K562 (cell line): ENCODE measurements around the gene NPAS3. TPM values are rescaled to one million over a fixed set of nuclear protein-coding genes. Genes with fewer than 3 reads are reported as not detected.

Source experiments
- ATAC-seq: fragments of 200-7000 bp; cut with Tn5 transposase; 3 replicates; pipeline ENCODE4 v1.9.1; 2020; ENCODE audit warnings: moderate library complexity
- BruUV-seq: library from RNA; stranded (reverse); fragments of 400-500 nt; replicated peaks from 2 replicates; lab custom pipeline; 2021; lab: Mats Ljungman, UMichigan
- CTCF ChIA-PET: fragments of 300-600 bp; formaldehyde crosslinking; extraction: SDS; loops from one replicate; lab custom pipeline; 2021; ENCODE audit warnings: low intra/inter-chr PET ratio; lab: Yijun Ruan, JAX
- POLR2A ChIA-PET: fragments of 300-600, 350-650 bp; sonication (Branson Sonifier 250); formaldehyde crosslinking; extraction: SDS; loops from one replicate; lab custom pipeline; 2021; ENCODE audit warnings: antibody characterized with exemption, inconsistent platforms; lab: Yijun Ruan, JAX
- DNase-seq, 4 experiments: peaks; one replicate each; pipeline versions ENCODE4 v3.0.0 to v3.0.0-alpha.2; 2011 to 2018; ENCODE audit warnings: low spot score in 3 of 4, mixed read lengths in 3 of 4; ENCODE audit errors: extremely low read depth in 1 of 4
- FAIRE-seq: peaks from 2 replicates; lab custom pipeline; 2011; peaks lifted over from hg19 to GRCh38; lab: Jason Lieb, UNC
- H2AFZ ChIP-seq: 2 replicates; pipeline ENCODE4 v1.6.0; 2011; ENCODE audit warnings: low read depth, low read length, control low read depth, inconsistent platforms
- H3K27ac ChIP-seq: fragments of 200-600 bp; 3 replicates; pipeline ENCODE4 v1.8.0; 2011; ENCODE audit warnings: low read depth, mild to moderate bottlenecking, control low read depth, inconsistent platforms, low read length, moderate library complexity, mixed read lengths; ENCODE audit errors: extremely low read depth
- H3K27me3 ChIP-seq, 2 experiments: fragments of 300-600 bp in 1 of 2; 2 replicates in 1 of 2; 3 replicates in 1 of 2; pipeline versions ENCODE4 v1.6.0 to v1.8.0; 2011; ENCODE audit warnings: inconsistent platforms in 2 of 2, low read length in 2 of 2, mild to moderate bottlenecking in 1 of 2, mixed read lengths in 1 of 2, moderate library complexity in 1 of 2; ENCODE audit not compliant: control insufficient read depth in 2 of 2, insufficient read depth in 2 of 2
- H3K36me3 ChIP-seq: fragments of 300-600 bp; 3 replicates; pipeline ENCODE4 v1.8.0; 2011; ENCODE audit warnings: mild to moderate bottlenecking, low read length, inconsistent platforms; ENCODE audit not compliant: control insufficient read depth, insufficient read depth
- H3K4me1 ChIP-seq, 2 experiments: fragments of 200-600 bp in 1 of 2; replicated peaks in 1 of 2; 2 replicates in 1 of 2; 3 replicates in 1 of 2; pipeline versions ENCODE4 v1.5.1 to v1.8.0; 2011; ENCODE audit warnings: inconsistent platforms in 2 of 2, low read length in 2 of 2, mild to moderate bottlenecking in 1 of 2, mixed read lengths in 1 of 2, moderate library complexity in 1 of 2; ENCODE audit not compliant: control insufficient read depth in 2 of 2, insufficient read depth in 2 of 2
- H3K4me2 ChIP-seq: 2 replicates; pipeline ENCODE4 v1.6.1; 2011; ENCODE audit warnings: low read length, control low read depth, inconsistent platforms, mixed read lengths; ENCODE audit not compliant: insufficient read depth
- H3K4me3 ChIP-seq: fragments of 200-600 bp; sonication (generic), shearing (Covaris generic); 2 replicates; pipeline ENCODE4 v1.5.1; 2016; ENCODE audit warnings: control low read depth, inconsistent platforms
- H3K79me2 ChIP-seq: fragments of 200-600 bp; 3 replicates; pipeline ENCODE4 v1.8.0; 2011; ENCODE audit warnings: low read length, inconsistent platforms; ENCODE audit not compliant: control insufficient read depth, insufficient read depth
- H3K9ac ChIP-seq, 2 experiments: 2 replicates each; pipeline versions ENCODE4 v1.6.0 to v1.6.1; 2011; ENCODE audit warnings: low read depth in 2 of 2, low read length in 2 of 2, control low read depth in 1 of 2, inconsistent platforms in 1 of 2, mild to moderate bottlenecking in 1 of 2, mixed read lengths in 1 of 2; ENCODE audit not compliant: insufficient read depth in 1 of 2
- H3K9me1 ChIP-seq: one replicate; pipeline ENCODE4 v1.6.0; 2011; ENCODE audit warnings: inconsistent platforms, mild to moderate bottlenecking, low read length, moderate library complexity; ENCODE audit not compliant: control insufficient read depth, insufficient read depth
- H3K9me3 ChIP-seq: replicated peaks from 2 replicates; pipeline ENCODE4 v1.5.1; 2011; ENCODE audit warnings: low read depth, low read length, inconsistent platforms; ENCODE audit not compliant: control insufficient read depth, insufficient read depth
- H4K20me1 ChIP-seq: replicated peaks from 2 replicates; pipeline ENCODE4 v1.6.1; 2011; ENCODE audit warnings: low read length, inconsistent platforms, mixed read lengths; ENCODE audit not compliant: control insufficient read depth, insufficient read depth
- CCNT2 ChIP-seq: IDR thresholded peaks from 2 replicates; pipeline ENCODE4 v1.6.1; 2011; ENCODE audit warnings: borderline replicate concordance, low read depth, mild to moderate bottlenecking, moderate library complexity, mixed read lengths, low read length; ENCODE audit not compliant: insufficient read length; ENCODE audit errors: extremely low read depth
- MGA ChIP-seq: fragments of 450-650 bp; IDR thresholded peaks from 2 replicates; pipeline ENCODE4 v1.6.1; 2016; ENCODE audit warnings: mild to moderate bottlenecking, moderate library complexity
- MTA1 ChIP-seq: fragments of 450-650 bp; IDR thresholded peaks from 2 replicates; pipeline ENCODE4 v1.6.1; 2017; ENCODE audit warnings: borderline replicate concordance
- RERE ChIP-seq: sonication (generic); formaldehyde crosslinking; IDR thresholded peaks from 2 replicates; pipeline ENCODE4 v1.8.0; 2023; ENCODE audit warnings: missing genetic modification reagents, mild to moderate bottlenecking, borderline replicate concordance
- ZBTB8A ChIP-seq: fragments of 450-650 bp; IDR thresholded peaks from 2 replicates; pipeline ENCODE4 v1.6.1; 2018; ENCODE audit warnings: mild to moderate bottlenecking, moderate library complexity; ENCODE audit not compliant: partially characterized antibody
- WGBS: fragments of 100-300 bp; shearing (Covaris generic); methylation state at CpG from one replicate; pipeline ENCODE4 v1.1.6; 2016; ENCODE audit warnings: low coverage, mixed read lengths; ENCODE audit not compliant: insufficient coverage; ENCODE audit errors: missing lambda C conversion rate; 5-methylcytosine and 5-hydroxymethylcytosine counted together
- in situ Hi-C: fragments of 300-500 bp; cut with MboI; formaldehyde crosslinking; loops from 4 replicates; pipeline ENCODE4 v1.15.0; 2018; ENCODE audit warnings: inconsistent platforms, mixed read lengths
- intact Hi-C: fragments of 100-400 bp; cut with micrococcal nuclease; formaldehyde crosslinking; loops from 2 replicates; pipeline ENCODE4 v1.14.2; 2022
- polyA plus RNA-seq, 8 experiments: library from polyadenylated mRNA; depleted of rRNA in 4 of 8; stranded (reverse) in 5 of 8; unstranded in 3 of 8; fragments of >200 nt; fragmentation: Nextera tagmentation in 2 of 8; fragmentation: Illumina TruSeq in 1 of 8; extraction: Ambion mirVana in 2 of 8; extraction: Trizol in 1 of 8; gene quantifications; 2 replicates each; pipeline versions ENCODE4 v1.2.1 to v1.2.3, GENCODE V29; 2011 to 2014; ENCODE audit warnings: inconsistent platforms in 1 of 8, missing spikeins in 1 of 8
- total RNA-seq, 7 experiments: library from RNA; depleted of rRNA in 6 of 7; stranded (reverse); fragments of >200 nt in 6 of 7; fragmentation: Illumina TruSeq in 2 of 7; extraction: Trizol in 2 of 7; gene quantifications; 2 replicates each; pipeline versions ENCODE4 v1.2.1 to v1.2.3, GENCODE V29; 2011 to 2021; ENCODE audit warnings: low replicate concordance in 1 of 7

Gene NPAS3
- total and polyA plus RNA-seq, 9 of the 15 experiments (the other 6 are each of a cell fraction or from before 2014, with no cell fraction given), result 0.04 TPM; not detected in 8

- no TSS peak for BruUV-seq
- in situ Hi-C loops, result no loop called here
- H3K4me3 ChIP-seq, result no peak overlapping the region
- no peak for TF ChIP-seq CCNT2
- no peak for TF ChIP-seq MGA
- TF ChIP-seq ZBTB8A, result no peak
- no peak for TF ChIP-seq MTA1
- TF ChIP-seq RERE (CRISPR knock-in tag), result no peak
Observed at GRCh38 chr14:33716921-33717320, 778.2 kb downstream of the NPAS3 start.

More at GRCh38 chr14:33716921-33717320, 778.2 kb downstream of the NPAS3 start:
- intact Hi-C loops, result no loop called here
- no peaks in the 10 kb centered on the region for H3K9me1 ChIP-seq
- H3K4me1 ChIP-seq, result no peaks in the 10 kb centered on the region
- ChIA-PET POLR2A (no interaction called here), CTCF (interaction anchor here (0.7 kb wide), 1 partner anchor 64 kb away, joined by 6 read pairs; no protein-coding TSS in a partner anchor)
- H3K79me2 ChIP-seq, result no peaks in the 10 kb centered on the region
- WGBS, result 0% methylated on average over 1 of the region's 2 CpGs
- H3K27ac ChIP-seq, result no peak overlapping the region
- H2AFZ ChIP-seq, result no peak overlapping the region
- FAIRE-seq (no peak), ATAC-seq (no peak), DNase-seq (no peak)
- H3K9me3 ChIP-seq, result no peaks in the 10 kb centered on the region; the same call in 1 of the 2 replicates
- H3K9ac ChIP-seq, result no peak overlapping the region
- no peaks in the 10 kb centered on the region for H3K36me3 ChIP-seq
- no peaks in the 10 kb centered on the region for H4K20me1 ChIP-seq
- no peak overlapping the region for H3K4me2 ChIP-seq
- peaks cover 2 to 5% of the 10 kb centered on the region in 2 experiments; a peak in 2 of 5 replicates for H3K27me3 ChIP-seq
